GM23338 (cell line): ENCODE measurements around the gene MARCOL. TPM values are rescaled to one million over a fixed set of nuclear protein-coding genes. Genes with fewer than 3 reads are reported as not detected.

ENCODE experiments used
- ATAC-seq: fragments of 200-7000 bp; cut with Tn5 transposase; 3 replicates; pipeline ENCODE4 v1.9.1; 2020
- DNase-seq: peaks from one replicate; pipeline ENCODE4 v3.0.0-alpha.2; 2015; ENCODE audit warnings: low spot score
- H2AFZ ChIP-seq: fragments of 200-600 bp; sonication (generic); 2 replicates; pipeline ENCODE4 v1.8.0; 2016; ENCODE audit warnings: antibody characterized with exemption, mild to moderate bottlenecking, moderate library complexity
- H3F3A ChIP-seq: fragments of 200-600 bp; sonication (generic); replicated peaks from 2 replicates; pipeline ENCODE4 v1.8.0; 2017; ENCODE audit warnings: antibody characterized with exemption, mixed run types, low read depth
- H3K27ac ChIP-seq: fragments of 200-600 bp; sonication (generic); 2 replicates; pipeline ENCODE4 v1.6.1; 2016; ENCODE audit warnings: low read depth
- H3K27me3 ChIP-seq: fragments of 200-600 bp; sonication (generic); 2 replicates; pipeline ENCODE4 v1.8.0; 2016; ENCODE audit warnings: mild to moderate bottlenecking, mixed run types, moderate library complexity; ENCODE audit not compliant: insufficient read depth
- H3K36me3 ChIP-seq: fragments of 200-600 bp; sonication (generic); 2 replicates; pipeline ENCODE4 v1.8.0; 2016; ENCODE audit warnings: mild to moderate bottlenecking; ENCODE audit not compliant: insufficient read depth
- H3K4me1 ChIP-seq: fragments of 200-600 bp; sonication (generic); 2 replicates; pipeline ENCODE4 v1.8.0; 2016; ENCODE audit warnings: mild to moderate bottlenecking, moderate library complexity; ENCODE audit not compliant: insufficient read depth
- H3K4me2 ChIP-seq: fragments of 200-600 bp; sonication (generic); 2 replicates; pipeline ENCODE4 v1.7.1; 2017; ENCODE audit warnings: mixed run types
- H3K4me3 ChIP-seq: fragments of 200-600 bp; sonication (generic); 2 replicates; pipeline ENCODE4 v1.6.1; 2016; ENCODE audit warnings: mixed run types
- H3K79me2 ChIP-seq: fragments of 200-600 bp; sonication (generic); replicated peaks from 2 replicates; pipeline ENCODE4 v1.8.0; 2017; ENCODE audit warnings: mild to moderate bottlenecking; ENCODE audit not compliant: insufficient read depth
- H3K9me2 ChIP-seq: fragments of 200-600 bp; sonication (generic); 2 replicates; pipeline ENCODE4 v1.8.0; 2017; ENCODE audit not compliant: insufficient read depth
- H4K20me1 ChIP-seq: fragments of 200-600 bp; sonication (generic); replicated peaks from 2 replicates; pipeline ENCODE4 v1.8.0; 2017; ENCODE audit warnings: mild to moderate bottlenecking; ENCODE audit not compliant: insufficient read depth
- H3K27ac Mint-ChIP-seq: 2 replicates; pipeline ENCODE4 v1.8.0; 2020; ENCODE audit warnings: inconsistent platforms, mild to moderate bottlenecking, moderate library complexity, mixed read lengths
- H3K27me3 Mint-ChIP-seq: 3 replicates; pipeline ENCODE4 v1.8.0; 2022; ENCODE audit warnings: low read depth, mild to moderate bottlenecking, moderate library complexity, mixed read lengths, inconsistent platforms; ENCODE audit not compliant: insufficient read depth, poor library complexity
- H3K36me3 Mint-ChIP-seq: 3 replicates; pipeline ENCODE4 v1.8.0; 2021; ENCODE audit warnings: low read depth, mild to moderate bottlenecking, inconsistent platforms, moderate library complexity, mixed read lengths
- H3K4me1 Mint-ChIP-seq: 3 replicates; pipeline ENCODE4 v1.8.0; 2020; ENCODE audit warnings: mild to moderate bottlenecking, inconsistent platforms, mixed read lengths
- H3K4me3 Mint-ChIP-seq: 3 replicates; pipeline ENCODE4 v1.8.0; 2021; ENCODE audit warnings: moderate library complexity, mild to moderate bottlenecking, inconsistent platforms, mixed read lengths
- H3K9me3 Mint-ChIP-seq: 3 replicates; pipeline ENCODE4 v1.8.0; 2020; ENCODE audit warnings: moderate library complexity, mild to moderate bottlenecking, inconsistent platforms, mixed read lengths
- CREB1 ChIP-seq: fragments of 250-450 bp; sonication (Bioruptor Pico); IDR thresholded peaks from 2 replicates; pipeline ENCODE4 v1.5.0; 2020; ENCODE audit warnings: low read depth, mild to moderate bottlenecking, moderate library complexity
- CTCF ChIP-seq, 2 experiments: fragments of 200-600 bp in 1 of 2; sonication (generic) in 1 of 2; conservative IDR thresholded peaks; 2 replicates each; pipeline versions ENCODE4 v1.5.1 to v1.6.1; 2016 to 2017; ENCODE audit warnings: antibody characterized with exemption in 2 of 2, low read depth in 2 of 2, mild to moderate bottlenecking in 2 of 2, moderate library complexity in 1 of 2
- ETS1 ChIP-seq: IDR thresholded peaks from 2 replicates; pipeline ENCODE4 v1.6.1; 2016; ENCODE audit warnings: antibody characterized with exemption
- EZH2 ChIP-seq: fragments of 200-600 bp; sonication (generic); IDR thresholded peaks from one replicate; pipeline ENCODE4 v1.8.0; 2017; ENCODE audit warnings: antibody characterized with exemption, mild to moderate bottlenecking, low read depth; ENCODE audit not compliant: unreplicated experiment
- EZH2phosphoT487 ChIP-seq: fragments of 200-600 bp; sonication (generic); IDR thresholded peaks from one replicate; pipeline ENCODE4 v1.8.1; 2018; ENCODE audit warnings: antibody characterized with exemption; ENCODE audit not compliant: unreplicated experiment
- JUNB ChIP-seq: IDR thresholded peaks from one replicate; pipeline ENCODE4 v1.6.1; 2016; ENCODE audit warnings: antibody characterized with exemption; ENCODE audit not compliant: unreplicated experiment
- NANOG ChIP-seq: IDR thresholded peaks from 2 replicates; pipeline ENCODE4 v1.6.1; 2016; ENCODE audit warnings: antibody characterized with exemption, borderline replicate concordance
- POLR2AphosphoS5 ChIP-seq: IDR thresholded peaks from 2 replicates; pipeline ENCODE4 v1.6.1; 2016; ENCODE audit warnings: antibody characterized with exemption, low read depth
- REST ChIP-seq: IDR thresholded peaks from one replicate; pipeline ENCODE4 v1.6.1; 2018; ENCODE audit warnings: antibody characterized with exemption; ENCODE audit not compliant: unreplicated experiment
- STAT1 ChIP-seq: IDR thresholded peaks from one replicate; pipeline ENCODE4 v1.6.1; 2016; ENCODE audit warnings: antibody characterized with exemption; ENCODE audit not compliant: unreplicated experiment
- ZNF114 ChIP-seq: fragments of 250-450 bp; sonication (Bioruptor Pico); IDR thresholded peaks from 2 replicates; pipeline ENCODE4 v1.5.0; 2020; ENCODE audit warnings: mild to moderate bottlenecking, moderate library complexity
- ZNF331 ChIP-seq: fragments of 250-450 bp; sonication (Bioruptor Pico); IDR thresholded peaks from 2 replicates; pipeline ENCODE4 v1.5.0; 2020; ENCODE audit warnings: low read depth, mild to moderate bottlenecking, moderate library complexity
- polyA plus RNA-seq: library from polyadenylated mRNA; unstranded; fragments of >200 nt; fragmentation: Nextera tagmentation; extraction: Ambion mirVana; gene quantifications from 2 replicates; pipeline ENCODE4 v1.2.1, GENCODE V29; 2016
- total RNA-seq: library from RNA; depleted of rRNA; stranded (reverse); fragments of >200 nt; shearing (Covaris generic); gene quantifications from 2 replicates; pipeline ENCODE4 v1.2.3, GENCODE V29; 2014

MARCOL gene
- total and polyA plus RNA-seq, 2 experiments from 2014 or later, result not detected

- TF ChIP-seq EZH2, result no peak
- TF ChIP-seq NANOG, result no peak
- TF ChIP-seq CREB1, result no peak
- no peak for TF ChIP-seq EZH2phosphoT487
- TF ChIP-seq STAT1, result no peak
- TF ChIP-seq ETS1, result no peak
- TF ChIP-seq JUNB, result no peak
- TF ChIP-seq REST, result no peak
Observed at GRCh38 chr5:148248894-148249293, 10.6 kb downstream of the MARCOL start (continued).

- DNase-seq, result no peak
- no peak for TF ChIP-seq JUNB
- TF ChIP-seq REST, result no peak
- no peak for TF ChIP-seq POLR2AphosphoS5
- TF ChIP-seq CTCF (conservative IDR thresholded peaks at IDR 0.05; ENCODE audit: low read depth in 2 of 2), result no peak
- no peak for TF ChIP-seq ZNF114 (CRISPR knock-in tag)
- TF ChIP-seq EZH2, result no peak
- TF ChIP-seq ETS1, result no peak
- no peak for TF ChIP-seq ZNF331 (CRISPR knock-in tag)
Observed at GRCh38 chr5:148255456-148255855, 17.1 kb downstream of the MARCOL start.

More at GRCh38 chr5:148255456-148255855, 17.1 kb downstream of the MARCOL start:
- H3K4me3 ChIP-seq, result no peak overlapping the region
- no peak overlapping the region for H3K4me2 ChIP-seq
- H3K27me3 ChIP-seq, result no peaks in the 10 kb centered on the region
- Mint-ChIP-seq H3K4me1 (no peaks in the 10 kb centered on the region), H3K4me3 (no peak overlapping the region), H3K9me3 (peaks cover 17% of the 10 kb centered on the region), H3K36me3 (no peaks in the 10 kb centered on the region; the same call in 2 of the 3 replicates), H3K27me3 (no peaks in the 10 kb centered on the region), H3K27ac (no peak overlapping the region)
- H3K36me3 ChIP-seq, result peaks cover 4% of the 10 kb centered on the region; the same call in 1 of the 2 replicates
- H3K27ac ChIP-seq, result no peak overlapping the region
- H3K79me2 ChIP-seq, result no peaks in the 10 kb centered on the region
- no peaks in the 10 kb centered on the region; the same call in 1 of the 2 replicates for H3K9me2 ChIP-seq
- H2AFZ ChIP-seq, result 0 out of 2 replicates have a peak overlapping the region, but pooled peaks have one; percentile 18
- ATAC-seq, result no peak
- H3K4me1 ChIP-seq, result no peaks in the 10 kb centered on the region
- H4K20me1 ChIP-seq, result no peaks in the 10 kb centered on the region
- H3F3A ChIP-seq, result no peaks in the 10 kb centered on the region
